ENCODE results near the gene PCSK4. TPM values are rescaled to one million over a fixed set of nuclear protein-coding genes. Genes with fewer than 3 reads are reported as not detected.
A peak's percentile ranks its signal among the peaks of the same experiment; 100 is the strongest.

Gene PCSK4
- total RNA-seq, 1 donor from 2014 or later, result 2.8 TPM

DNA sequence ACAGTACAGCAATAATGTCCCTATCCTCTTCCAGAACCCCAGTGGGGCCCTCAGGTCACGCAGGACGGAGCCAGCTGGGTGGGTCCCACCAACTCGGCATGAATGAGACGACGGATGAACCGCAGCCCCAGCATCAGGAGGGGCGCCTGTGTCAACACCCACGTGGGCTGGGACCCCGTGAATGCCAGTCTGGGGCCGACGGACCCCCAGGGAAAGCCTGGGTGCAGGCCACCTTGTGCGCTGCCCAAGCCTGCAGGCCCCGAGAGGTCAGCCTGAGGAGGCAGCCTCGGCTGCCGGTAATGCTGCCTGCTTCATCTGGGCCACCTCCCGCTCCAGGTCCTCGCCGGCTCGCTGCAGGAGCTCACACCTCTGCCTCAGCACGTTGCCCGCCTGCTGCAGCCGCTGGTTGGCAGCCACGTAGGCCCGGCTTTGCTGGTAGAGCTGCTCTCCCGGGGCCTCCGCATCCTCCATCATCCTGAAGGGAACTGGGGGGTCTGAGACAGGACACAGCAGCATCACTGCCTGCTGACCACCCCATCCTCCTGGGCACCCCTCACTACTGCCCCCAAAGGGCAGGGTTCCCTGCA lies 15.3 kb downstream of the PCSK4 start:
- no peak for DNase-seq
- no peak for ATAC-seq

DNA sequence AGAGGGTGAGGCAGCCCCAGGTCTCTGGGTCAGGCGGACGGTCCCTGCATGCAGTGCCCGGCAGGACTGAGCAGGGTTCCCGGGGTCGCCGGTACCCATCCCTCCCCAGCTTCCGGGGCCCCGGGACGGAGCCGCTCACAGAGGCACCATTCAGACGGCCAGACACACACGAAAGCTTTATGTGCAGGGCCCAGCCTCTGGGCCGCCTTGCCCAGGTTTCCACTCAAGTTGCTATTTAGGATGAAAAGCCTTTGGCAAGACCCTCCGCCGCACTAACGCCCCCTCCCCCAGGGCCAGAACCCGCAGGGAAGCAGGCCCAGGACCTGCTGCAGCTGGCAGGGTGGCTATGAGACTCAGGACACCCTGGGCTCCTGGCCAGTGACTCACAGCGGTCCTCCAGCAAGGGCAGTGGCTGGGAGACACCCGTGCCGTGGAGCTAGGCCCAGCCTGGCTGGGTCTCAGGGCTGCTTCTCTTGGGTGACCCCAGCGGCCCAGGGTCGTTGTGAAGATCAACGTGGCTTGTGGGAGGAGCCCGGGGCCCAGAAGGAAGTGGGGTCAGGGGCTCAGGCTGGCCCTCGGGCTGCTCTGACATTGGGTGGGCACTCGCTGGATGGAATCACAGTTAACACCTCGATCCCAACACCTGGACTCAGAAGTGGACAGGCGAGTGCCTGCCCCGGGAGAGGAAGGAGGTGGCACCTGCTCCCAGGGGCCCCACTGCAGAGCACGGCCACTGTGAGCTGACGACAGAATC lies 16.0 kb downstream of the PCSK4 start:
- intact Hi-C loops (cut with micrococcal nuclease), result no loop called here
- ATAC-seq (no peak), DNase-seq (peak; percentile 67)

More for the DNA sequence above, 15.3 kb downstream of the PCSK4 start:
- intact Hi-C loops (cut with micrococcal nuclease), result no loop called here

DNA sequence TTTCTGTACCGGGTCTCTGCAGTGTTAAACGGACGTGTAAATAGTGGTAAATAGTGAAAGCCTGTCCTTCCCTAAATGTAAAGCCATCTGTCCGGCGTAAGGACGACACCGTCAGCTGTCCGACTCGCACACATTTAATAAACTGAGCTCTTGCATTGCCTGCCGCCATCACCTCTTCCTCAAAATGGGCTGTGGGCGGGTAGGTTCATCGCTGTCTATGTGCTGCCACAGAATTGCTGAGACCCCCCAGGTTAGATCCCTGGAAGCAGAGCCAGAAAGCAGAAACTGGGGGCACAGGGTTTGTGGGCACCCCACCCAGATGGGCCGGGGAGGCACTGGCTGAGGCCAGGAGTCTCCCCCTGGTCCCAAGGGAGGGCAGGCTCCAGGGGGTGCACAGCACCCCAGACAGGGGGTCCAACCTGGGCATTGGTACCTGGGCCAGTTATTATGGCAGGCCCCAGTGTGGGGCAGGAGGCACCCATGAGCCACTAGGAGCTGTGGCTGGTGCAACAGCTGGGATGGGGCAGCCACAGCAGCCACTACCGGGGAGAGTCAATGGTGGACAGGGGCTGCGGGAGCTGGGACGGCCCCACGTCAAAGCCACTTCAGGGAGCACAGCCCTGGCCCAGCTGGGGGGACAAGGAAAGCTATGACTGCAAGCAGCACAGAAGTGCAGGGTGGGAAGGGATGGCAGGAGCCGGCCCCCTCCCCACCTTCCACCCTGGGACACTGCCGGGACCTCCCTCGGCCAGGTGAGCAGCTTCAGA lies 16.9 kb downstream of the PCSK4 start:
- intact Hi-C loops (cut with micrococcal nuclease), result no loop called here
- ATAC-seq (no peak), DNase-seq (no peak)

DNA sequence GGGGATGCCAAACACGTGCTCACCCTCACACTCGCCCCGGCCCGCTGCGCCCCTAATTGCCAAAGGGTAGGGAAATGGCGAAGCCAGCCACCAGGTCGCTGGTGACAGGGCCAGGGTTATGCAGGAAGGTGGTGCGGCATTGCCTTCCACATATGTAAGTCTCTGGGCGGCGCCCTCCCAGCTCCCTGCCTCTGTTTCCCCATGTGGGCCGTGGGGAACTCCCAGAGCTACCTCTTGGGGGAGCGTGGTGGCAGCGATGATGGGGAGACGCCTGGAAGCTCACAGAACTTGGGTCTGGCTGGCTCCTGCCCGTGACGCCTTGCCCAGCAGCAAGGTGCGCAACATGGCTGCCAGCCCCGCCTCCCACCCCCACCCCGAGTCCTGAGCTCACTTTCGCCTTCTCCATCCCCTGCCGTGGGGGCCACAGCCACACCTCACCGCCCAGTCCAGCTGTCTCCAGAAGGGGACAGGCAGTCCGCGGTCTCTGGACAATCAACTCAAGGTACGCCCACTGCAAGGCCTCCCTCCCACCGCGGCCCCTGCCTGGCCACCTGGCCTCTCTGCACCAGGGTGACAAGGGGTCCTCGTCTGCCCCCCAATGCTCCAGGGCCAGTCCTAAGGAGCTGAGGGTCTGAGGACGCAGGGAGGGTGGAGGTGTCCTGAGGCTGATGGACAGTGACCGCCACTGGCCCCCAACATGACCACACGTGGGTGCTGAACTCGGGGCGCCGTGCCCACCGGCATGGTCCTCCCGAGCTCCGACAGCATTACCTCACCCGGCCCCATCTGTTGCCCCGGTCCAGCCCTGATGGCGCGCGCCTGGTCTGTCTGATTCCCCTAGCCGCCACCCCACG lies 17.7 kb downstream of the PCSK4 start:
- intact Hi-C loops (cut with micrococcal nuclease), result no loop called here
- ATAC-seq (no peak), DNase-seq (peak; percentile 33)

DNA sequence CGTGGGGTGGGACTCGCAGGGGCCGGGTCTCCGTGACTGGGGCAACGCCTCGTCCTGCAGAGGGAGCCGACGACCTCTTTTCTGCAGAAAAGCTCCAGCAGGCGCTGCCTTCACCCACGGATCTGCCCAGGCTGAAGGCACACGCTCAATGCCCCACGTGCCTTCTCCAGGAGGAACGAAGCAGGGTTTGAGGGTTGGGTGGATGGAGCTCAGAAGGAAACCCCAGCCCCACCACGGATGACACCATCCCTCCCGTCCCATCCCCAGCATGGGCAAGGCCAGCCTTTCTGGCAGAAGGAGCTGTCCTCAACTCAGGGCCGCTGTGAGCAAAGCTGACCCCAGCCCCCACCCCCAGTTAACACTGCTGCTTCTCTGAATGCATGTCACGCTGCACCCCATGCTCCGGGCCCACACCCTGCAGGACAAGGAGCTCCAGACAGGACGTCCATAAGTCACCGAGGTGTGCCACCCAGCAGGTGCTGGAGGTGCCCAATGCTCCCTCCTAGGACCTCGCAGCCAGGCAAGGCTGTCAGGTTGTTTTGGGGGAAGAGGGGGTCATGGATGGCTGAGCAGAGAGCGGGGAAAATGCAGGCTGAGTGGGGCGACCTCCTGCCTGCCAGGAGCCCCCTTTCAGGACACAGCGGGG lies 18.5 kb downstream of the PCSK4 start:
- DNase-seq (peak; percentile 29), ATAC-seq (no peak)
- intact Hi-C loops (cut with micrococcal nuclease), result no loop called here

DNA sequence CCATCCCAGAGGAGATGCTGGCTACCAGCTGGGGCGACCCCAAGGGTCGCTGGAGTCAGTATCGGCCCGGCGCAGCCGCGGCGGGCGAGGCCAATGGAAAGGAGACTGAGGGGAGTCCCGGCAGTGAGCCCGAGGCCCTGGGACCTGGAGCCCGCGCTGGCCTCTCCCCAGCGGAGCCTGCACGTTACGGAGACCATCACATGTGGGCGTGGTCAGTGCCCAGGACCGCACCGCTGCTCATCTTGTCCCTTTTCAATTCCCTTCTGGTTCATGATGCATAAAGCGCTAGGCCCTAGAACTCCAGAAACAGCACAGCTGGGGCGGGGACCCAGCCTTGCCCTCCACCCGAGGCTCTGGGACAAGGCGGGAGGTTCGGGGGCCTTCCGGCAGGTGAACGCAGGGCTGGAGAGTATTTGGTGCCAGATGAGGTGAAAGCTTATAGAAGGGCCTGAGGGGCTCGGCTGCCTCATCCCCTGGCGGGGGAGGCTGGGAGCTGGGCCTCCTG lies 19.1 kb downstream of the PCSK4 start:
- intact Hi-C loops (cut with micrococcal nuclease), result no loop called here
- ATAC-seq (peak; percentile 9), DNase-seq (peak; percentile 39)

DNA sequence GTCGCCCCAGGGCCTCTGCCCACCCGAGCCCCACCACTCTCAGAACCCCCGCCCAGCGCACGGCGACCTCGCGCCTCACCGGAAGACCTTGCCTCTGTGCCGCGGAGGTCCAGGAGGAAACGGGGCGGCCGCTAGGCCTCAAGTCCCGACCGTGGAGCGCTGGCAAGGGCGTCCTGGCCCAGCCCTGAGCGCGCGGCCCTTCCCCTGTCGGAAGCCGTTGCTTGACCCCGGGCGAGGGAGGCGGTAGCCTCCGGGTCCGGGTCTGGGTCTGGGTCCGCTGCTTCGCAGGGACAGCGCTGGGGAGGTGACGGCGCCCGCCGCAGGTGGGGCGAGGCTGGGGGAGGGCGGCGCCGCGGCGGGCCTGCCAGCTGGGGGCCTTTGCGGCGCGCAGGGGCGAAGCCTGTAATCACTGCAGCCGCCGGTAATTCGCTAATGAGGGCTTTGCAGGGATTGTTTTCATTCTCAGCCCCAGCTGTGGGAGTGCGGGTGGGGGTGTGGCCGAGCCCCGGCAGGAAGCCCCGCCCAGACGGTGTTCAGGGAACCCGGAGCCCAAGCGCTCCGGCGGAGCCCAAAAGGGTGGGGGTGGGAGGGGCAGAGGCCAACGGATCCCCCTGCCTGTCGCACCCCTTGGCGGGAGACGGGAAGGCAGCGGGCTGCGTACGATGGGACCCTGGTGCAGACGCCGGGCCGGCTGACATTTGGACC lies 19.7 kb downstream of the PCSK4 start:
- intact Hi-C loops (cut with micrococcal nuclease), result no loop called here
- ATAC-seq (peak; percentile 55), DNase-seq (peak; percentile 68)

DNA sequence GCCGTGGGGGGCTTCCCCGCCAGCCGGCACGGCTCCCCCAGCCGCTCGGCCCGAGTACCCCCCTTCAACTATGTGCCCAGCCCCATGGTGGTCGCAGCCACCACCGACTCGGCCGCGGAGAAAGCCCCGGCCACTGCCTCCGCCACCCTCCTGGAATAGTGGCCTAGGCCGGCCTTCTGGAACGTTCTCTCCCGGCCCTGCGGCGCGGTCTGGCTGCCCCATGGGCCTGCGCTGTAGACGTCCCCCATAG lies 20.2 kb downstream of the PCSK4 start:
- ATAC-seq (peak; percentile 12), DNase-seq (no peak)
- intact Hi-C loops (cut with micrococcal nuclease), result no loop called here

DNA sequence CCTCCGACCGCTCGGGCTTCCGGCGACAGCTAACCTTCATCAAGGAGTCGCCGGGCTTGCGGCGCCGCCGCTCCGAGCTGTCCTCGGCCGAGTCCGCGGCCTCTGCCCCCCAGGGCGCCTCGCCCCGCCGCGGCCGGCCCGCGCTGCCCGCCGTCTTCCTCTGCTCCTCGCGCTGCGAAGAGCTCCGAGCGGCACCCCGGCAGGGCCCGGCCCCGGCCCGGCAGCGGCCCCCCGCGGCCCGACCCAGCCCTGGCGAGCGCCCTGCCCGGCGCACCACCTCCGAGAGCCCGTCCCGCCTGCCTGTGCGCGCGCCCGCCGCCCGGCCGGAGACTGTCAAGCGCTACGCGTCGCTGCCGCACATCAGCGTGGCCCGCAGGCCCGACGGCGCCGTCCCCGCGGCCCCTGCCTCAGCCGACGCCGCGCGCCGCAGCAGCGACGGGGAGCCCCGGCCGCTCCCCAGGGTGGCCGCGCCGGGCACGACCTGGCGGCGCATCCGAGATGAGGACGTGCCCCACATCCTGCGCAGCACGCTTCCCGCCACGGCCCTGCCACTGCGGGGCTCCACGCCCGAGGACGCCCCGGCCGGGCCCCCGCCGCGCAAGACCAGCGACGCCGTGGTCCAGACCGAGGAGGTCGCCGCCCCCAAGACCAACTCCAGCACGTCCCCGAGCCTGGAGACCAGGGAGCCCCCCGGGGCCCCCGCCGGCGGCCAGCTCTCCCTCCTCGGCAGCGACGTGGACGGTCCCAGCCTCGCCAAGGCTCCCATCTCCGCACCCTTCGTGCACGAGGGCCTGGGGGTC lies 20.7 kb downstream of the PCSK4 start:
- DNase-seq, result peak; percentile 46
- ATAC-seq, result no peak
- intact Hi-C loops (cut with micrococcal nuclease), result no loop called here

DNA sequence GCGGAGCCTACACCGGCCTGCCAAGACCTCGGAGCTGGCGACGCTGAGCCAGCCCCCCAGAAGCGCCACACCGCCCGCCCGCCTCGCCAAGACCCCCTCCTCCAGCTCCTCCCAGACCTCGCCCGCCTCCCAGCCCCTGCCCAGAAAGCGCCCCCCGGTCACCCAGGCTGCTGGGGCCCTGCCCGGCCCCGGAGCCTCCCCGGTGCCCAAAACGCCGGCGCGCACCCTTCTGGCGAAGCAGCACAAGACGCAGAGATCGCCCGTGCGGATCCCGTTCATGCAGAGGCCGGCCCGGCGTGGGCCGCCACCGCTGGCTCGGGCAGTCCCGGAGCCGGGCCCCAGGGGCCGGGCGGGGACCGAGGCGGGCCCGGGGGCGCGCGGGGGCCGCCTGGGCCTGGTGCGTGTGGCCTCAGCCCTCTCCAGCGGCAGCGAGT lies 21.3 kb downstream of the PCSK4 start:
- DNase-seq (peak; percentile 56), ATAC-seq (peak; percentile 8)
- intact Hi-C loops (cut with micrococcal nuclease), result no loop called here

DNA sequence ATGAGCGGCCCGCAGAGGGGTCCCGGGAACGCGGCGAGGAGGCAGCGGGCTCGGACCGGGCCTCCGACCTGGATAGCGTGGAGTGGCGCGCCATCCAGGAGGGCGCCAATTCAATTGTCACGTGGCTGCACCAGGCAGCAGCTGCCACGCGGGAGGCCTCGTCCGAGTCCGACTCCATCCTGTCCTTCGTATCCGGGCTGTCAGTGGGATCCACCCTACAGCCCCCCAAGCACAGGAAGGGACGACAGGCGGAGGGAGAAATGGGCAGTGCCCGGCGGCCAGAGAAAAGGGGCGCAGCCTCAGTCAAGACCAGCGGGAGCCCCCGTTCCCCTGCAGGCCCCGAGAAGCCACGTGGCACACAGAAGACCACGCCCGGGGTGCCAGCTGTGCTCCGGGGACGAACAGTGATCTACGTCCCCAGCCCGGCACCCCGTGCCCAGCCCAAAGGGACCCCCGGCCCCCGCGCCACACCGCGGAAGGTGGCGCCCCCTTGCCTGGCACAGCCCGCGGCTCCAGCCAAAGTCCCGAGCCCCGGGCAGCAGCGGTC lies 21.8 kb downstream of the PCSK4 start:
- ATAC-seq (no peak), DNase-seq (no peak)
- intact Hi-C loops (cut with micrococcal nuclease), result no loop called here

DNA sequence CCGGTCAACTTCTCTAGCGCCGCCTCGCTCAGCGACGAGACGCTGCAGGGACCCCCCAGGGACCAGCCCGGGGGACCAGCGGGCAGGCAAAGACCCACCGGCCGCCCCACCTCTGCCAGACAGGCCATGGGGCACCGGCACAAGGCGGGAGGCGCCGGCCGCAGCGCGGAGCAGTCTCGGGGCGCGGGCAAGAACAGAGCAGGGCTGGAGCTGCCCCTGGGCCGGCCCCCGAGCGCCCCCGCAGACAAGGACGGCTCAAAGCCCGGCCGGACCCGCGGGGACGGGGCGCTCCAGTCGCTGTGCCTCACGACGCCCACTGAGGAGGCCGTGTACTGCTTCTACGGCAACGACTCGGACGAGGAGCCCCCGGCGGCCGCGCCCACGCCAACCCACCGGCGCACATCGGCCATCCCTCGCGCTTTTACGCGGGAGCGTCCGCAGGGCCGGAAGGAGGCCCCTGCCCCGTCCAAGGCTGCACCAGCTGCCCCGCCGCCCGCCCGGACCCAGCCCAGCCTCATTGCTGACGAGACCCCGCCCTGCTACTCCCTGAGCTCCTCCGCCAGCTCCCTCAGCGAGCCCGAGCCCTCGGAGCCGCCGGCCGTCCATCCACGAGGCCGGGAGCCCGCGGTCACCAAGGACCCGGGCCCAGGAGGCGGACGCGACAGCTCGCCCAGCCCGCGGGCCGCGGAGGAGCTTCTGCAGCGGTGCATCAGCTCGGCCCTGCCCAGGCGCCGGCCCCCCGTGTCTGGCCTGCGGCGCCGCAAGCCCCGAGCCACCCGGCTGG lies 22.5 kb downstream of the PCSK4 start:
- intact Hi-C loops (cut with micrococcal nuclease), result no loop called here
- ATAC-seq (no peak), DNase-seq (no peak)

DNA sequence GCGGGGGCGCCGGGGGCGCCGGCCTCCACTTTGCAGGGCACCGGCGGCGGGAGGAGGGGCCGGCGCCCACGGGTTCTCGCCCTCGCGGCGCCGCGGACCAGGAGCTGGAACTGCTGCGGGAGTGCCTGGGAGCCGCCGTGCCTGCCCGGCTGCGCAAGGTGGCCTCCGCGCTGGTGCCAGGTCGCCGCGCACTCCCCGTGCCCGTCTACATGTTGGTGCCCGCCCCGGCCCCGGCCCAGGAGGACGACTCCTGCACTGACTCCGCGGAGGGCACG lies 23.0 kb downstream of the PCSK4 start:
- ATAC-seq, result no peak
- DNase-seq, result no peak
- intact Hi-C loops (cut with micrococcal nuclease), result no loop called here

DNA sequence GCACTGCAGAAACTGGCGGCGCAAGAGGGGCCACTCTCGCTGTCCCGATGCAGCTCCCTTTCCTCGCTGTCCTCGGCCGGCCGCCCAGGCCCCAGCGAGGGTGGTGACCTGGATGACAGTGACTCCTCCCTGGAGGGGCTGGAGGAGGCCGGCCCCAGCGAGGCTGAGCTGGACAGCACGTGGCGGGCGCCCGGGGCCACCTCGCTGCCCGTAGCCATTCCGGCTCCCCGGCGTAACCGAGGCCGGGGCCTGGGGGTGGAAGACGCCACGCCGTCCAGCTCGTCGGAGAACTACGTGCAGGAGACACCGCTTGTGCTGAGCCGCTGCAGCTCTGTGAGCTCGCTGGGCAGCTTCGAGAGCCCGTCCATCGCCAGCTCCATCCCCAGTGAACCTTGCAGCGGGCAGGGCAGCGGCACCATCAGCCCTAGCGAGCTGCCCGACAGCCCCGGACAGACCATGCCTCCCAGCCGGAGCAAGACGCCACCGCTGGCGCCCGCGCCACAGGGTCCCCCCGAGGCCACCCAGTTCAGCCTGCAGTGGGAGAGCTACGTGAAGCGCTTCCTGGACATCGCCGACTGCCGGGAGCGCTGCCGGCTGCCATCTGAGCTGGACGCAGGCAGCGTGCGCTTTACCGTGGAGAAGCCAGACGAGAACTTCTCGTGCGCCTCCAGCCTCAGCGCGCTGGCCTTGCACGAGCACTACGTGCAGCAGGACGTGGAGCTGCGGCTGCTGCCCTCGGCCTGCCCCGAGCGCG lies 23.5 kb downstream of the PCSK4 start:
- ATAC-seq (no peak), DNase-seq (no peak)
- intact Hi-C loops (cut with micrococcal nuclease), result no loop called here

DNA sequence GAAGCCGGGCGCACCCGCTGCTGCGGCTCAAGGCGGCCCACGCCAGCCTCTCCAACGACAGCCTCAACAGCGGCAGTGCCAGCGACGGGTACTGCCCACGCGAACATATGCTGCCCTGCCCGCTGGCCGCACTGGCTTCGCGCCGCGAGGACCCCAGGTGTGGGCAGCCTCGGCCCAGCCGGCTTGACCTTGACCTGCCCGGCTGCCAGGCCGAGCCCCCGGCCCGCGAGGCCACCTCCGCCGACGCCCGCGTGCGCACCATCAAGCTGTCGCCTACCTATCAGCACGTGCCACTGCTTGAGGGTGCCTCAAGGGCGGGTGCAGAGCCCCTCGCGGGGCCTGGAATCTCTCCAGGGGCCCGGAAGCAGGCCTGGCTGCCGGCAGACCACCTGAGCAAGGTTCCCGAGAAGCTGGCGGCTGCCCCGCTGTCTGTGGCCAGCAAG lies 24.1 kb downstream of the PCSK4 start:
- intact Hi-C loops (cut with micrococcal nuclease), result no loop called here
- no peak for ATAC-seq
- DNase-seq, result no peak
